Transverse colon (tissue), 4 donors: ENCODE data around the gene UHRF2.

ENCODE experiments used
- EP300 ChIP-seq: sonication (generic); formaldehyde crosslinking; IDR thresholded peaks from one replicate; pipeline ENCODE4 v1.6.1; 2017; ENCODE audit warnings: antibody characterized with exemption, low read depth
- POLR2A ChIP-seq: fragments of 450-650 bp; IDR thresholded peaks from one replicate; pipeline ENCODE4 v1.6.1; 2016; ENCODE audit warnings: antibody characterized with exemption, mild to moderate bottlenecking, moderate library complexity
- POLR2AphosphoS5 ChIP-seq, 3 donors: sonication (generic); formaldehyde crosslinking; IDR thresholded peaks; one replicate each; pipeline ENCODE4 v1.6.1; 2016; ENCODE audit warnings: antibody characterized with exemption in 3 of 3
- TF ChIP-seq, protein P1 (sequence below), 5 experiments: fragments of 200-600 bp in 3 of 5; fragments of 450-650 bp in 2 of 5; sonication (generic) in 3 of 5; IDR thresholded peaks; 1 replicate in 2 of 5; 2 replicates in 3 of 5; pipeline ENCODE4 v1.5.1; 2016 to 2017; ENCODE audit warnings: antibody characterized with exemption in 5 of 5, inconsistent platforms in 3 of 5, mild to moderate bottlenecking in 2 of 5, moderate library complexity in 1 of 5

DNA sequence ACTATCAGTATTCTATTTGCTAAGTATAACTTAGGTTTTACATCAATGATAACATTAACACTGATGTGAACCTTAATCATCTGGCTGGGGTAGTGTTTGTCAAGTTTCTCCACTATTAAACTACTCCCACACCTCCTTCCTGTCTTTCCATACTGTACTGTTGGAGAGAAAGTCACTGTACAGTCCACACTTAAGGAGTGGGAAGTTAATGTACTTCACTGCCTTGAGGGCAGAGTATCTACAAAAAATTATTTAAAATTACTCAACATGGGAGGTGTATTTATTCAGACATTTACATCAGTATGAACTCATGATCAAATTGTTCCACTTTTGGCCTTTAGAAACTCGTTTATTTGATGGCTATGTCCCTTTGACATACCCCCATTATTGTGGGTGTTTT lies 11.9 kb downstream of the UHRF2 start:
- TF ChIP-seq, protein P1, sequence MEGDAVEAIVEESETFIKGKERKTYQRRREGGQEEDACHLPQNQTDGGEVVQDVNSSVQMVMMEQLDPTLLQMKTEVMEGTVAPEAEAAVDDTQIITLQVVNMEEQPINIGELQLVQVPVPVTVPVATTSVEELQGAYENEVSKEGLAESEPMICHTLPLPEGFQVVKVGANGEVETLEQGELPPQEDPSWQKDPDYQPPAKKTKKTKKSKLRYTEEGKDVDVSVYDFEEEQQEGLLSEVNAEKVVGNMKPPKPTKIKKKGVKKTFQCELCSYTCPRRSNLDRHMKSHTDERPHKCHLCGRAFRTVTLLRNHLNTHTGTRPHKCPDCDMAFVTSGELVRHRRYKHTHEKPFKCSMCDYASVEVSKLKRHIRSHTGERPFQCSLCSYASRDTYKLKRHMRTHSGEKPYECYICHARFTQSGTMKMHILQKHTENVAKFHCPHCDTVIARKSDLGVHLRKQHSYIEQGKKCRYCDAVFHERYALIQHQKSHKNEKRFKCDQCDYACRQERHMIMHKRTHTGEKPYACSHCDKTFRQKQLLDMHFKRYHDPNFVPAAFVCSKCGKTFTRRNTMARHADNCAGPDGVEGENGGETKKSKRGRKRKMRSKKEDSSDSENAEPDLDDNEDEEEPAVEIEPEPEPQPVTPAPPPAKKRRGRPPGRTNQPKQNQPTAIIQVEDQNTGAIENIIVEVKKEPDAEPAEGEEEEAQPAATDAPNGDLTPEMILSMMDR (IDR thresholded peaks at IDR 0.05) = no peak
- TF ChIP-seq EP300 (no peak), POLR2A (no peak), POLR2AphosphoS5 (IDR thresholded peaks at IDR 0.05) (no peak)
